IMR-90 (cell line): Measurements from ENCODE around the gene AMT. TPM values are rescaled to one million over a fixed set of nuclear protein-coding genes. Genes with fewer than 3 reads are reported as not detected.
A peak's percentile ranks its signal among the peaks of the same experiment; 100 is the strongest.

Experiments used
- ATAC-seq: fragments of 200-7000 bp; cut with Tn5 transposase; 2 replicates; pipeline ENCODE4 v1.9.1; 2020; ENCODE audit warnings: low read depth, mild to moderate bottlenecking, moderate library complexity
- BruUV-seq: library from RNA; stranded (reverse); fragments of 400-500 nt; replicated peaks from 2 replicates; lab custom pipeline; 2021; lab: Mats Ljungman, UMichigan
- CTCF ChIA-PET: fragments of 300-600 bp; formaldehyde crosslinking; extraction: SDS; loops from one replicate; lab custom pipeline; 2021; ENCODE audit warnings: antibody characterized with exemption; lab: Yijun Ruan, JAX
- POLR2A ChIA-PET: fragments of 300-600 bp; sonication (Branson Sonifier 250); formaldehyde crosslinking; loops from one replicate; lab custom pipeline; 2022; ENCODE audit warnings: antibody characterized with exemption; ENCODE audit not compliant: unreplicated experiment; lab: Charles Lee
- DNase-seq: peaks from one replicate; pipeline ENCODE4 v3.0.0; 2013
- H2AFZ ChIP-seq: replicated peaks from 2 replicates; pipeline ENCODE3; 2013; ENCODE audit warnings: low read length, mild to moderate bottlenecking; ENCODE audit not compliant: poor library complexity
- H2AK5ac ChIP-seq: 2 replicates; pipeline ENCODE4 v1.6.1; 2013; ENCODE audit warnings: low read depth, low read length, inconsistent platforms
- H2AK9ac ChIP-seq: replicated peaks from 2 replicates; pipeline ENCODE3; 2013; ENCODE audit warnings: mild to moderate bottlenecking, low read depth, low read length, moderate library complexity; ENCODE audit not compliant: poor library complexity
- H2BK120ac ChIP-seq: 2 replicates; pipeline ENCODE4 v1.6.1; 2013; ENCODE audit warnings: low read depth, low read length, inconsistent platforms
- H2BK15ac ChIP-seq: 3 replicates; pipeline ENCODE4 v1.6.1; 2013; ENCODE audit warnings: low read depth, low read length, inconsistent platforms
- H2BK20ac ChIP-seq: 2 replicates; pipeline ENCODE4 v1.6.1; 2013; ENCODE audit warnings: low read depth, mild to moderate bottlenecking, inconsistent platforms, low read length, moderate library complexity
- H2BK5ac ChIP-seq: 2 replicates; pipeline ENCODE4 v1.6.1; 2013; ENCODE audit warnings: mild to moderate bottlenecking, low read depth, low read length, inconsistent platforms; ENCODE audit not compliant: poor library complexity, severe bottlenecking
- H3K14ac ChIP-seq: replicated peaks from 2 replicates; pipeline ENCODE4 v1.6.1; 2013; ENCODE audit warnings: low read depth, low read length, inconsistent platforms
- H3K18ac ChIP-seq: 2 replicates; pipeline ENCODE4 v1.6.1; 2013; ENCODE audit warnings: low read depth, low read length, control low read depth
- H3K23ac ChIP-seq: 2 replicates; pipeline ENCODE4 v1.6.1; 2013; ENCODE audit warnings: low read depth, low read length, inconsistent platforms
- H3K27ac ChIP-seq: 2 replicates; pipeline ENCODE4 v1.5.1; 2013; ENCODE audit warnings: mild to moderate bottlenecking, control low read depth, low read length; ENCODE audit not compliant: insufficient read depth
- H3K27me3 ChIP-seq: 2 replicates; pipeline ENCODE4 v1.6.1; 2013; ENCODE audit warnings: low read length; ENCODE audit not compliant: control insufficient read depth, insufficient read depth
- H3K36me3 ChIP-seq: 2 replicates; pipeline ENCODE4 v1.6.1; 2013; ENCODE audit warnings: low read length, mixed read lengths; ENCODE audit not compliant: control insufficient read depth, insufficient read depth
- H3K4ac ChIP-seq: 2 replicates; pipeline ENCODE4 v1.6.1; 2013; ENCODE audit warnings: low read depth, low read length, inconsistent platforms
- H3K4me1 ChIP-seq: 2 replicates; pipeline ENCODE4 v1.6.1; 2013; ENCODE audit warnings: low read length, mixed read lengths; ENCODE audit not compliant: control insufficient read depth, insufficient read depth
- H3K4me2 ChIP-seq: 2 replicates; pipeline ENCODE4 v1.6.1; 2013; ENCODE audit warnings: low read depth, mild to moderate bottlenecking, control low read depth, low read length, moderate library complexity
- H3K4me3 ChIP-seq: 2 replicates; pipeline ENCODE4 v1.5.1; 2013; ENCODE audit warnings: low read depth, mild to moderate bottlenecking, control low read depth, low read length, moderate library complexity; ENCODE audit not compliant: insufficient read depth
- H3K56ac ChIP-seq: 2 replicates; pipeline ENCODE4 v1.6.1; 2013; ENCODE audit warnings: low read length, inconsistent platforms; ENCODE audit not compliant: insufficient read depth; ENCODE audit errors: extremely low read depth
- H3K79me1 ChIP-seq, 2 experiments: 2 replicates each; pipeline ENCODE4 v1.6.1; 2013; ENCODE audit warnings: low read length in 2 of 2, inconsistent platforms in 1 of 2, low read depth in 1 of 2
- H3K9ac ChIP-seq: 2 replicates; pipeline ENCODE4 v1.6.1; 2013; ENCODE audit warnings: low read depth, low read length, control low read depth
- H3K9me1 ChIP-seq: 2 replicates; pipeline ENCODE4 v1.6.1; 2013; ENCODE audit warnings: low read length, inconsistent platforms; ENCODE audit not compliant: insufficient read depth
- H3K9me3 ChIP-seq: 2 replicates; pipeline ENCODE4 v1.6.1; 2013; ENCODE audit warnings: low read length; ENCODE audit not compliant: control insufficient read depth, insufficient read depth
- H4K20me1 ChIP-seq: 2 replicates; pipeline ENCODE4 v1.6.1; 2013; ENCODE audit warnings: low read length, inconsistent platforms; ENCODE audit not compliant: insufficient read depth
- H4K5ac ChIP-seq: 2 replicates; pipeline ENCODE4 v1.6.1; 2013; ENCODE audit warnings: mild to moderate bottlenecking, low read depth, low read length, control low read depth
- H4K8ac ChIP-seq, 2 experiments: 2 replicates each; pipeline ENCODE4 v1.6.1; 2013; ENCODE audit warnings: low read depth in 2 of 2, low read length in 2 of 2, control low read depth in 1 of 2, inconsistent platforms in 1 of 2
- H4K91ac ChIP-seq: 2 replicates; pipeline ENCODE4 v1.6.1; 2013; ENCODE audit warnings: low read depth, low read length, inconsistent platforms; ENCODE audit not compliant: insufficient read depth
- CEBPB ChIP-seq: IDR thresholded peaks from 2 replicates; pipeline ENCODE4 v1.6.1; 2012; ENCODE audit warnings: low read depth, low read length, improper control_type of control experiment
- CTCF ChIP-seq: conservative IDR thresholded peaks from 2 replicates; pipeline ENCODE4 v1.5.1; 2012; ENCODE audit warnings: mild to moderate bottlenecking, low read depth, low read length, improper control_type of control experiment
- MAFK ChIP-seq: IDR thresholded peaks from 2 replicates; pipeline ENCODE4 v1.6.1; 2012; ENCODE audit warnings: low read depth, low read length, improper control_type of control experiment
- NFE2L2 ChIP-seq: fragments of 150-350 bp; IDR thresholded peaks from 2 replicates; pipeline ENCODE4 v1.6.1; 2016; ENCODE audit warnings: low read depth, mild to moderate bottlenecking, low read length
- RAD21 ChIP-seq: IDR thresholded peaks from 2 replicates; pipeline ENCODE4 v1.6.1; 2012; ENCODE audit warnings: low read length, improper control_type of control experiment
- RCOR1 ChIP-seq: IDR thresholded peaks from 2 replicates; pipeline ENCODE4 v1.6.1; 2012; ENCODE audit warnings: mild to moderate bottlenecking, low read length, improper control_type of control experiment; ENCODE audit not compliant: insufficient replicate concordance
- SMC3 ChIP-seq: fragments of 150-350 bp; IDR thresholded peaks from 2 replicates; pipeline ENCODE4 v1.6.1; 2016; ENCODE audit warnings: low read depth, mild to moderate bottlenecking, antibody characterized with exemption, low read length, moderate library complexity
- USF2 ChIP-seq: fragments of 150-350 bp; IDR thresholded peaks from 2 replicates; pipeline ENCODE4 v1.6.1; 2017; ENCODE audit warnings: mild to moderate bottlenecking, antibody characterized with exemption, low read length, low read depth
- WGBS, 2 experiments: methylation state at CpG; one replicate each; pipeline versions ENCODE4 v1.1.5 to v1.1.7; 2013; ENCODE audit warnings: missing lambda C conversion rate in 2 of 2; ENCODE audit not compliant: insufficient read length in 1 of 2; ENCODE audit errors: extremely low coverage in 2 of 2; 5-methylcytosine and 5-hydroxymethylcytosine counted together
- dilution Hi-C: fragments of 300-500 bp; cut with HindIII; formaldehyde crosslinking; loops from one replicate; pipeline ENCODE4 v1.14.3; 2018; ENCODE audit warnings: low sequenced_read_pairs; ENCODE audit not compliant: unreplicated experiment
- in situ Hi-C: fragments of 300-500 bp; cut with MboI; formaldehyde crosslinking; loops from 3 replicates; pipeline ENCODE4 v1.14.3; 2019; ENCODE audit warnings: low sequenced_read_pairs, inconsistent platforms, mixed read lengths
- intact Hi-C: fragments of 100-400 bp; cut with micrococcal nuclease; formaldehyde crosslinking; loops from 2 replicates; pipeline ENCODE4 v1.10.0; 2022
- polyA plus RNA-seq, 3 experiments: library from polyadenylated mRNA; depleted of rRNA; stranded (reverse); fragments of >200 nt; gene quantifications; 2 replicates each; pipeline ENCODE4 v1.2.3, GENCODE V29; 2012; ENCODE audit warnings: low replicate concordance in 1 of 3
- total RNA-seq: library from RNA; depleted of rRNA; stranded (reverse); fragments of >200 nt; gene quantifications from 2 replicates; pipeline ENCODE4 v1.2.3, GENCODE V29; 2012

The AMT gene
- total and polyA plus RNA-seq, 2 of the 4 experiments (the other 2 are of a cell fraction) = 0.36 to 5.5 TPM

DNA sequence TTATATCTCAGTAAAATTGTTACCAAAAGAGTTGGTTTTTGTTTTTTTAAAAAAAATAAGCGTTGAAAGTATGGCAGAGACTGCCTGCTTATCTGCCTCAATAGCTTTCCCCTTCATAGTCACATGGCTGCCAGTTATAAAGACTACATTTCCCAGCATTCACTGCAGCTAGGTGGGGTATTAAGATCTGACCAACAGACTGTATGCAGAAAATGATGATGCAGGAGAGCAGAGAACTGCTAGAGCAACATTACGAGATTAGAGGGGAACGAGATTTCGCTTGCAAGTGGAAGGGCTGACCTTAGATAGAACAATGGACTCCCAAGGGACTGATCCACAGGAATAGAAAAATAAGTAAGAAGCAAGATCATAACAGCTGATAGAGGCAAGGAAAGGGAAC is 24.8 kb downstream of the AMT start:
- intact Hi-C loops (no loop called here), dilution Hi-C loops (no loop called here), in situ Hi-C loops (no loop called here)
- no peak overlapping the region for H2AFZ ChIP-seq
- no peak overlapping the region for H2AK9ac ChIP-seq
- 70% methylated on average over 3 of the region's 4 CpGs; no CpG with 5 or more reads in 1 of the 2 experiments for WGBS, 2 experiments
- H3K9me3 ChIP-seq = no peaks in the 10 kb centered on the region
- no peak overlapping the region for H3K56ac ChIP-seq
- no peak overlapping the region for H2AK5ac ChIP-seq
- no peak overlapping the region for H4K91ac ChIP-seq
- no peak overlapping the region for H3K18ac ChIP-seq
- H3K14ac ChIP-seq = no peak overlapping the region
- H3K4me3 ChIP-seq = no peak overlapping the region
- H3K27ac ChIP-seq = no peak overlapping the region
- H3K23ac ChIP-seq = no peak overlapping the region
- peaks cover 0 to 44% of the 10 kb centered on the region in 2 experiments; a peak in 2 of 4 replicates for H3K79me1 ChIP-seq
- no peak overlapping the region for H3K4me2 ChIP-seq
- ATAC-seq = 0 out of 2 replicates have a peak, but pooled peaks have one; percentile 52
- no peak overlapping the region for H3K4ac ChIP-seq
- no peak overlapping the region for H2BK120ac ChIP-seq
- no peak overlapping the region for H2BK20ac ChIP-seq
- no TSS peak for BruUV-seq
- H3K9ac ChIP-seq = no peak overlapping the region
- H2BK15ac ChIP-seq = no peak overlapping the region
- no peak overlapping the region for H2BK5ac ChIP-seq
- CTCF ChIA-PET = no interaction called here
- peaks cover 19% of the 10 kb centered on the region for H3K36me3 ChIP-seq
- H4K5ac ChIP-seq = no peak overlapping the region
- H3K27me3 ChIP-seq = no peaks in the 10 kb centered on the region
- POLR2A ChIA-PET = no interaction called here
- TF ChIP-seq NFE2L2 (no peak), MAFK (no peak), USF2 (peak; percentile 43), RCOR1 (no peak), SMC3 (no peak), CTCF (no peak), CEBPB (no peak), RAD21 (no peak)
- H4K8ac ChIP-seq = no peak overlapping the region
- H3K4me1 ChIP-seq = peaks cover 3% of the 10 kb centered on the region; the same call in 1 of the 2 replicates
- peaks cover 93% of the 10 kb centered on the region for H4K20me1 ChIP-seq
- H3K9me1 ChIP-seq = peaks cover 15% of the 10 kb centered on the region
- no peak for DNase-seq
